Sigmoid colon (tissue), 4 donors: Measurements from ENCODE around the gene SAMD11.

Experiments used
- EP300 ChIP-seq, 4 donors: sonication (generic); formaldehyde crosslinking; IDR thresholded peaks; one replicate each; pipeline ENCODE4 v1.6.1; 2017; ENCODE audit warnings: antibody characterized with exemption in 4 of 4
- POLR2A ChIP-seq, 2 donors: fragments of 450-650 bp; IDR thresholded peaks; one replicate each; pipeline ENCODE4 v1.6.1; 2016; ENCODE audit warnings: antibody characterized with exemption in 2 of 2, mild to moderate bottlenecking in 2 of 2, moderate library complexity in 2 of 2
- POLR2AphosphoS5 ChIP-seq, 4 donors: sonication (generic); formaldehyde crosslinking; IDR thresholded peaks; one replicate each; pipeline ENCODE4 v1.6.1; 2017; ENCODE audit warnings: antibody characterized with exemption in 4 of 4
- TF ChIP-seq, protein P1 (sequence below), 4 experiments: fragments of 450-650 bp in 3 of 4; fragments of 200-600 bp in 1 of 4; IDR thresholded peaks; one replicate each; pipeline ENCODE4 v1.5.1; 2016 to 2019; ENCODE audit warnings: antibody characterized with exemption in 4 of 4, mild to moderate bottlenecking in 3 of 4, moderate library complexity in 2 of 4

GRCh38 chr1:982765-983436 is 59.2 kb downstream of the SAMD11 start:
- no peak for TF ChIP-seq EP300 (IDR thresholded peaks at IDR 0.05)
- TF ChIP-seq, protein P1, sequence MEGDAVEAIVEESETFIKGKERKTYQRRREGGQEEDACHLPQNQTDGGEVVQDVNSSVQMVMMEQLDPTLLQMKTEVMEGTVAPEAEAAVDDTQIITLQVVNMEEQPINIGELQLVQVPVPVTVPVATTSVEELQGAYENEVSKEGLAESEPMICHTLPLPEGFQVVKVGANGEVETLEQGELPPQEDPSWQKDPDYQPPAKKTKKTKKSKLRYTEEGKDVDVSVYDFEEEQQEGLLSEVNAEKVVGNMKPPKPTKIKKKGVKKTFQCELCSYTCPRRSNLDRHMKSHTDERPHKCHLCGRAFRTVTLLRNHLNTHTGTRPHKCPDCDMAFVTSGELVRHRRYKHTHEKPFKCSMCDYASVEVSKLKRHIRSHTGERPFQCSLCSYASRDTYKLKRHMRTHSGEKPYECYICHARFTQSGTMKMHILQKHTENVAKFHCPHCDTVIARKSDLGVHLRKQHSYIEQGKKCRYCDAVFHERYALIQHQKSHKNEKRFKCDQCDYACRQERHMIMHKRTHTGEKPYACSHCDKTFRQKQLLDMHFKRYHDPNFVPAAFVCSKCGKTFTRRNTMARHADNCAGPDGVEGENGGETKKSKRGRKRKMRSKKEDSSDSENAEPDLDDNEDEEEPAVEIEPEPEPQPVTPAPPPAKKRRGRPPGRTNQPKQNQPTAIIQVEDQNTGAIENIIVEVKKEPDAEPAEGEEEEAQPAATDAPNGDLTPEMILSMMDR (IDR thresholded peaks at IDR 0.05), result no peak
- TF ChIP-seq POLR2A (IDR thresholded peaks at IDR 0.05), result no peak
- TF ChIP-seq POLR2AphosphoS5 (IDR thresholded peaks at IDR 0.05), result no peak
